ENCODE results near the gene SRCIN1.
"Not testable (repeated sequence)": the region's sequence is repeated elsewhere in the genome, so short reads cannot be mapped to it uniquely, and the experiment has no call there.

Gene SRCIN1

DNA sequence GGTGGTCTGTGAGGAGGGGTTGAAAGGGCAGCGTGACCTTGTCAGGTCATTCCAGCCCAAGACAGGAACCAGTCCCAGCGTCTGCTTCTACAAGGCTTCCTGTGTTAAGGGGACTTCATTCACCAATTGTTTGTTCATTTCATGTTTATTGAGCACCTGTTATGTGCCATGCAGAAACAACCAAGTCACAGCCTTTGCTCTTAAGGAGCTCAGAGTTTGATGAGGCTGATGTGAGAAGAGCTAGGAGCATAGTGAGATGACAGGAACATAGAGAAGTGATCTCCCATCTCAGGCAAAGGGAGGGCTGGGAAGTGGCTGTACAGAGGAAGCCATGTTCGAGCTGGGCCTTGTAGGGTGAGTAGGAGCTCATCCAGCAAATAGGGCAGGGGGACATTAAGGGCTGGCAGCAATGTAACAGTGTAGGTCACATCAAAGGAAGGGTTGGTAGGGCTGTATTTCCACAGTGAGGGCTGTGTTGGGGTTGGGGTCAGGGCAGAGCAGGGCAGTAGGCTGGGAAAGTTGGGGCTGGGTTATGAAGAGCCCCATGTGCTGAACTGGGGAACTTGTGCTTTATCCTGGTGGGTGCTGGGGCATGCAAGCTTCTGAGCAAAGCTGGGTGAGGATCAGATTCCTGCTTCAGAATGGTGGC is 97.7 kb downstream of the SRCIN1 start:
- DNase-seq (ENCODE audit: low spot score) = no peak

DNA sequence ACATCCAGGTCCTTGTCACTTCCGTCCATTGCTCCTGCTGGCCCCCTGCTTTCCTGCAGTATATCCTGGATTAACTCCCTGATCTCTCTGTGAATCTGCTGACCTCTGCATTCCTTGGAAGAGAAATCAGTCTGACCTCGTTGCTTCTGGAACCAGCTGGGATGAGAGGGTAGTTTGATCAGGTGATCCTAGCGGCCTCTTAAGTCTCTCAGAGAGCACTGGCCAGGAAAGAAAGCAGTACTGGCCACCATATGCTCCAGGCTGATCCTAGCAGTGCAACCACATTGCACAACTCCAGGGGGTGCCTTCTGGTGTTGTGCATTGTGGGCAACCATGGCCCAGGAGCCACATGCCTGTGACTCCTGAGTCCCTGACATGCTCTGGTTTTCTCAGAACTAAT is 98.3 kb downstream of the SRCIN1 start:
- no peak for DNase-seq (ENCODE audit: low spot score)

DNA sequence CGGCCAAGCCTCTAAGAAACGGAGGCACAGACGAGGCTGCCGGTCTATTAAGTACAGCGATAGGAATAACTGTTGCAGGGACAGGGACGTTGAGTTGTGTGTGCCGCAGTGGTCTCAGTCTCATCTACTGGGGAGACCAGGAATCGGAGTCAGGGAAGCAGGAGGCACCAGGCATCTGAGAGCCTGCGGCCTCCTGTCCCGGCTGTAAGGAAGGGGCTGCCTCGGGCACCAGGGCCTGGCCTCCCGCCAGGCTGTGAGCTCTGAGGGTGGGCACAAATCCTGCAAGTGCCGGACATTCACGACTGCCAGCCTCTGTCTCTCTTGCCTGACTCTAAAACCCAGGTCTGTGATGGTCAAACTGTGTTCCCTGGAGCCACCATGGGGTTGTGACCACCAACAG is 101.5 kb downstream of the SRCIN1 start:
- DNase-seq (ENCODE audit: low spot score) = no peak

DNA sequence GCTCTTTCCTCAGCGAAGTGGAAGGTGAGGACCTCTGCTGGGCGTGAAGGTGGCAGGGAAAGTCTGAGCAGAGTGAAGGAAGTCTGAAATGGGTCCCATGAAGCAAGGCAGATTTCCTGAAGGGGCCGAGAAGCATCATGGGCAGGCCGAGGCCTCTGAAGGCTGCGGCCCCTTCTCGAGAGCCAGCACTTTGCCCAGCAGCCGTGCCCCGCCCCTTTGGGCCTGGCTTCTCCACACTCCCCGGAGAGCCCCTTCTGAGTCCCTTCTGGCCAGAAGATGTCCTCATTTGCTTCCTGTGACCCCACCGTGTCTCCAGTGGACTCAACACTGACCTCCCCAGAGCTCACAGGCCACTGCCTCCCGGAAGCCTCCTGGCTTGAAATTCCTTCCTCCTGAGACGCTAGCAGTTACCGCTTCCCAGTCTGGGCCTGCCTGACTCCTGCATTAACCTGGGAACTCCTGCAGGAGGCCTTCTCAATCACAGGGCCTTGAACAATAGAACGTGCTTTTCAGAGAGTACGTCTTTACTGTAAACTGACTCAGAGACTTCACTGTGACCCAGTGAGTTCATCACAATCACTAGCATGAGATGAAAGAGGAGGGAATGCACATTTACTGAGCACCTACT is 102.4 kb downstream of the SRCIN1 start:
- not testable (repeated sequence) for DNase-seq (ENCODE audit: low spot score)

DNA sequence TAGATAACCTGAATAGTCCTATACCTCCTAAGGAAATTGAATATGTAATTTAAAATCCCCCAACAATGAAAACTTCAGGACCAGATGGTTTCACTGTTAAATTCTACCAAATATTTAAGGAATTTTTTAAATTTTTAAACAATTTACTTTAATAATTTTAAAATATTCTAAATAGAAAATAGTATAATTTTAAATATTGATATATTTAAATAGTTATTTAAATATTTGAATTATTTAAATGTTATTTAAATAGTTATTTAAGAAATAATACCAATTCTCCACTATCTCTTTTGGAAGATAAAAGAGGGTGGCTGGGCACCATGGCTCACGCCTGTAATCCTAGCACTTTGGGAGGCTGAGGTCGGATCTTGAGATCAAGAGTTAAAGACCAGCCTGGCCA is 104.0 kb downstream of the SRCIN1 start:
- DNase-seq (ENCODE audit: low spot score) = not testable (repeated sequence)

DNA sequence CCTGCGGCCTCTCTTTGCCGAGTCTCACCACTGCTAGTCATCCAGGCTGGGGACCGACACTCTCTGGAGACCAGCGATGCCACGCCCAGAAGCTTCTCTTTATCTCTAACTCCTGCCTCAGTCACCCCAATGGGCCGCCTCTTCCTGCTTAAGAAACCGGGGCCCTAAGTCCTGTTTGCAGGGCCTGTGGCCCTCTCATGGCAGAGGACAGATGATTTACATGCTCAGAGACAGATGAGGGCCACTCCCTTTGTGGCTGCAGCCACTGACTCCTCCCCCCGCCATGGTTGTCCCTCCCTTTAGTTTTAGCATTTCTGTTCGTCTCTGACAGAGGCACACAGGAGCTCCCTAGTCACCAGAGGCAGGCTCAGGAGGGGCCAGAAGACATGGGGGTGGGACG is 106.5 kb downstream of the SRCIN1 start:
- DNase-seq (ENCODE audit: low spot score) = not testable (repeated sequence)

DNA sequence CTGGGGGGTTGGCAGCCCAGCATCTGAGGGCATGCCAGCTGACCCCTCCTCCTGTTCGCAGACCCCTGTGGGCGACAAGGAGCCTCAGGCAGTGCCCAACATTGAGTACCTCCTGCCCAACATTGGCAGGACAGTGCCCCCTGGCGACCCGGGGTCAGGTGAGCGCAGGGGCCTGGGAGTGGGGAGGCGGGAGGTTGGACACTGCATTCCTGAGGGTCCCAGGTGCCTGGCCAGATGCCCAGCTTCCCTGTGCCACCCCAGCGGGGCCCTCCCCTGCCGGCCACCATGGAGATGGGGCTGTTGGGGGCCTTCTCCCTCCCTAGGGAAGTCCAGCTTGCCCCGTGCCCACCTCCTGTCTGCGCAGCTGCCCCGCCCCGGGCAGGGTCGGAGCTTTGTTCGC is 107.4 kb downstream of the SRCIN1 start:
- DNase-seq (ENCODE audit: low spot score) = no peak

DNA sequence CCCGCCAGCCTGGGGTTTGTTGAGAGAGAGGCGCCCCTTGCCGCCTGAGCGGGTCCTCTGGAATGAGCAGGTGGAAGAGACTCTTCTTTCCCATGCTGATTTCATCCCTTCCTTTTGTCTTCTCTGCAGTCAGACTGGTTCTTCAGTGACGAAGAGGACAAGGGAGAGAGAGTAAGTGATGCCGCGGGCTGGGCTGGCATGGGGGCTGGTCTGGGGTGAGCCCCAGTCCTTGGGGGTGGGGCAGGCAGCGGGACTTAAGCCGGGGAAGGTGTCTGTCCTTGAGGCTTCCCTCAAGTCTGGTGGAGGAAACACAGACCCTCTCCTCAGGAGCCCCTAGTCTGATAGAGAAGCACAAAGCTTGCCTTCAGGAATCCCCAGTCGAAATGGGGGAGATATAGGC is 108.1 kb downstream of the SRCIN1 start:
- not testable (repeated sequence) for DNase-seq (ENCODE audit: low spot score)

DNA sequence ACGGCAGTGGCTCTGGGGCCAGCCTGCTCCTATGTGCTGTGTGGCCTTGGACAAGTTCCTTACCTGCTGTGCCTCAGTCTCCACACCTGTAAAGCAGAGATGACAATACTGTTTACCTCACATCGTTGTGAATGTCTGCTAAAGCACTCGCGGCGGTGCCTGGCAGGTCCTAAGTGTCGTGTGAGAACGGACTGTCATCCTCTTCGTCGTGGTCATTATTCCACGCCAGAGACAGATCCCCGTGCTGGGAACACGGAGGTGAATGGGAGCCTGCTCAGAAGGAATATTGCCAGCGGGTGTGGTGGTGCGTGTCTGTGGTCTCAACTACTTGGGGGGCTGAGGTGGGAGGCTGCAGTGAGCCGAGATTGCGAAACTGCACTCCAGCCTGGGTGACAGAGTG is 111.6 kb downstream of the SRCIN1 start:
- DNase-seq (ENCODE audit: low spot score) = not testable (repeated sequence)

DNA sequence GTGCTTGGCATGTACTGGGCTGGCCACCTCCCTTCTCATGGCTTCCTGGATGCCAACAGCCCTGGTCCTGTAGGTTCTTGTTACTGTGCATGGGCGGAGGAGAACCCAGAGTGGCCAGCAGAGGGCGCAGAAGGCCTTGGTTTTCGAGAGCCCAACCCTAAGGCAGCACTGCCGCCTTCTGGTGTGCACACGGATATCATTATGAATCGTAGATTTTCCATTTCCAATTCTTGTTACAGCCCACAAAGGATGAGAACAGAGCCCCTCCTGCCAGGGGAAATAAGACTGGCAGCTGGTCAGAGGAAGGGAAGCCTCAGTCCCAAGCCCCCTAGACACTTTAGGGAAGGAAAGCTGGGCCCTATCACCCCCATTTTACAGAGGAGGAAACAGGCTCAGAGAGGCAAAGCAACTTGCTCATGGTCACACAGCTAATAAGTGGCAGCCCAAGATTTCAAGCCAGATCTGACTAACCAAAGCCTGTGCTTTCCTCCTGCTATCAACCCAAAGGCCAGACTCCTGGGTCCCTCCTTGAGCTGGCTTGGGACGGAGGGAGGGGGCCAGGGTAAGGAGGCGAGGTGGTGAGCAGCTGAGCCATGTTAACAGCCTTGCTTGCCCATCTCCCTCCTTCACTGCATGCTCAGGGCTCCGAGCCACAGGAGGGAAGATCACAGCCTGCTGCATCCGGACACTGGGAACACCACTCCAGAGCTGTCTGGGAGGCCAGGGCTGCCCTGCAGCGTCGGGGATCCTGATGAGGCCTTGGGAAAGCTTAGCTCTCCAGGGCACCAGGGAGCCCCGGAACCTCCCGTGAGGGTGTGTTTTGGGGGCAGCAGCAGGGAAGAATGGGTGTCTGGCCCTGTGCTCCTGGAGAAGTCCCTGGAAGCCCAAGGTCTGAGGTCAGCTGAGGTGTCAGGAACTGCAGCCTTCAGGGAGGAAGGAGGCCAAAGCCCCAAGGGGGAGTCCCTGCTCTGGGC is 113.4 kb downstream of the SRCIN1 start:
- peak; percentile 84 for DNase-seq (ENCODE audit: low spot score)

DNA sequence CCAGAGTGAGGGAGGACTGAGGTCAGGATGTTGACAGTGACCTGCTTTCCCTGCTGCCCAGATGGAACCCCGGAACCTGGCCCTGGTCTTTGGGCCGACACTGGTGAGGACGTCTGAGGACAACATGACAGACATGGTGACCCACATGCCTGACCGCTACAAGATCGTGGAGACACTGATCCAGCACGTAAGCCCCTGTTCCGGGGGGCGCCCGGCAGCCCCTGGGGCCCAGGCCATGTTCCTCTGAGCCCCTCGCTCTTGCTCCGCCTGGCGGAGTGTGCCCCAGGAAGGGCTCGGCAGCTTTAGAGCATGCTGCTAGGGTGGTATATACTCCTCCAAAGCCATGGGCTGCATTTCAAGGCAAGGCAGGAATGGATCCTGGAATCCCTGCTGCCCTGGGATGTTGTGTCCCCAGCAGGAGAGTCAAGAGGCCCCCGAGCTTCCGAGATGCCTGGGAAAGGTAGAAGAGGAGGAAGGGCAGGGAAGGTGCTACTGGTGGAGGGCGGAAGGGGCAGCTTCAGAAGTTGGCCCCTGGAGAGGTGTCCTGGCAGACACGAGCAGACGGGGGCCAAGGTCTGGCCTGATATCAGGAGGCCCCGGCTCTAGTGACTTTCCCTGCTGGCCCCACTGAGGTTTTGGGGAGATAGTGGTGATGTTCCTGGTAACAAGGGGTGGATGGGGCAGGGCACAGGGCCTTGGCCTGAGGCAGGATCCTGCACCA is 114.2 kb downstream of the SRCIN1 start:
- not testable (repeated sequence) for DNase-seq (ENCODE audit: low spot score)

DNA sequence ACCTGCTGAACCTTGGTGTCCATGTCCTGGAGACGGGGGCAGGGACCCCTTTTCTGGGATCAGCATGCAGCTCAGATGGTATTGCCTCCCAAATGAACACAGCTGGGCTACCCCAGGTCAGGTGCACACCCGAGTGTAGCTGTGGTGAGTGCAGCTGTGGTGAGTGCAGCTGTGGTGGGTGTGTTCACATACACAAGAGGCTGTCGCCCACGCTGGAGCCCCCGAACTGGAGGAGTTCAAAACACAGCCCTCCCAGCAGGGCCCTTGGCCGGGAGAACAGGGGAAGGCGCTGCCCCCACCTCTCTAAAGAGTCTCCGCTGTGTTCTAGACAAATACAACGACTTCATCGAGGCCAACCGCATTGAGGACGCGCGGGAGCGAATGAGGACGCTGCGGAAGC is 116.0 kb downstream of the SRCIN1 start:
- DNase-seq (ENCODE audit: low spot score) = not testable (repeated sequence)

DNA sequence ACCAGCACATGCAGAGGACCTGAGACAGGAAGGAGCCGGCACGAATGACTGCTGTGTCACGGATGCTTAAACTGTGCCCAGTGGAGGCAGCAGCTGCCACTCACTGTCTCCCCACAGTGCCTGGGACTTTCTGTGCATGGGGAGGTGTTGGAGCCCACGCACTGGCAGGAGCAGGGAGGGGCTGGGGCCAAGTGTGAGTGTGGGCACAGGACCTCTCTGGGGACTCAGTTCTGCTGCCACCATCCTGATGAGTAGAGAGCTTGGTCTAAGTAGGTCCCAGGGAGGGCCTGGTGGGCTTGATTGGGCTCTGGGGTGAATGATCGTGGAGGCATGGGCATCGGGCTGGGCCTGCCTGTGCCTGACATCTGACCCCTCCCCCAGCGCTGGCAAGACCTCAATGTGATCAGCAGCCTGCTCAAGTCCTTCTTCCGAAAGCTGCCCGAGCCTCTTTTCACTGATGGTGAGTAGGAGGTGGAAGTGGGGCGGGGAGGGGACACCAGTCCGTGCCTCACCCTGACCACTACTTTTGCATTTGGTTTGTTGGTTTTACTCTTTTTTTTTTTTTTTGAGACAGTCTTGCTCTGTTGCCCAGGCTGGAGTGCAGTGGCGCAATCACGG is 120.0 kb downstream of the SRCIN1 start:
- DNase-seq (ENCODE audit: low spot score) = not testable (repeated sequence)

DNA sequence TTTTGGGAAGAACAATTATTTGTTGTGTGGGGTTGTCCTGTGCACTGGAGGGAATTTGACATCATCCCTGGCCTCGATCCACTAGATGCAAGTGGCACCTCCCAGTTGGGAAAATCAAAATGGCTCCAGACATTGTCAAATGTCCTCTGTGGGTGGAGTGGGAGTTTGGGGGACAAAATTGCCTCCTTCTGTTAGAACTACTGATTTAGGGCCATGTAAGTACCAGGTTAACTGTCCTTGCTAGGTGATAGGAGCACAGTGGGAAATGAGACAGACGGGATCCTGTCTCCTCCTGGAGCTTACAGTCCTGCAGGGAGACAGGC is 120.6 kb downstream of the SRCIN1 start:
- no peak for DNase-seq (ENCODE audit: low spot score)

DNA sequence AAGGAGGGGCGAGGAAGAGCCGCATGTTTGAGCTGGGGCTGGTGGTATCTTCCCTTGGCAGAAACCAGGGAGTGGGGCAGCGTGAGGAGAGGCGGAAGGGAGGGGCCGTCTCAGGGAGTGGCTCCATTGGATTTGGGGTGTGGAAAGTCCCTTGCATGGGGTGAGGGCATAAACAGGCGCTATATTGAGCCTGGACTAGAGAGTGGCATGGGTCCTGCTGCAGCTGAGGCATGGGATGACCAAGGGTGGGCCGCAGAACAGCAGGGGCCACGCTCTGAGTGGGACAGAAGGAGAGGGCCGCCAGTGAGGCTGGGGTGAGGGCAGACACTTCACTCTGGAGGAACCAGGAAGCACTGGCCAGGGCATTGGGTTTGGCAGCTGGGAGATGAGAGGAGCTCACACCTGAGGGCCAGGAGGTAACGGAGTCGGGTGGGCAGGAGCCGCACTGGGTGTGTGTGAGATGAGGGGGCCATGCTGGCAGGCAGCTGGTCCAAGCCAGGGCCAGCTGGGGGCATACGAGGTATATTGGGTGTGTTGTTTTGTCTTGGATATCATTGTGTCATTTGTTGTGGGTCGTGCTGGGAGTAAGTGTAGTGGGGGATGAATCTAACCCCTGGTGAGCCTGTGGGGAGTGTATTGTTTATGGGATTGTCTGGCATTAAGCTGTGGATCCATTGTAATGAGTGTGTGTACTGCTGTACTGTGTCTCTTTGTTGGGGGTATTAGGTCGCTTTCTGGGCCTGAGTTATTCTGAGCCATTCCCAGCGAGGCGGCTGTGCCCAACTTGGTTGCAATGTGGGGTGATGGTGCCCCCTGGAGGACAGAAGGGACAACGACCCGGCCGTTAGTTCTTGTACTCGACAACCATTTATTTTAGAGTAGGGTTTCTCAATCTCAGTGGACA is 121.3 kb downstream of the SRCIN1 start:
- DNase-seq (ENCODE audit: low spot score) = peak; percentile 80

DNA sequence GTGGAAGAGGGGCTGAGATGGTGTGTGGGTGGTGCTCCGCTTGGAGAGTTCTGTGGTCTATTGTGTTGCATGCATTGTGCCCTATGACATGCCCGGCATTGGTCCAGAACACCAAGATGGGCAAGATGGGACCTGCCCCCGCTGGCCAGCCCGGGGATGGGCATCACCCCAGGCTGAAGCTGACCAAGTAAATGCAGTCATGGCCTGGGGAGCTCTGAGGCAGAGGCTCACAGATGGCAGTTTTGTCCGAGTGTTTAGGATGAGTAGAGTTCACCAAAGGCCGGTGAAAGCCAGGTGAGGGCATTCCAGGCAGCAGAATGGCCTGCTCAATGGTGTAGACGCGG is 123.1 kb downstream of the SRCIN1 start:
- DNase-seq (ENCODE audit: low spot score) = not testable (repeated sequence)

DNA sequence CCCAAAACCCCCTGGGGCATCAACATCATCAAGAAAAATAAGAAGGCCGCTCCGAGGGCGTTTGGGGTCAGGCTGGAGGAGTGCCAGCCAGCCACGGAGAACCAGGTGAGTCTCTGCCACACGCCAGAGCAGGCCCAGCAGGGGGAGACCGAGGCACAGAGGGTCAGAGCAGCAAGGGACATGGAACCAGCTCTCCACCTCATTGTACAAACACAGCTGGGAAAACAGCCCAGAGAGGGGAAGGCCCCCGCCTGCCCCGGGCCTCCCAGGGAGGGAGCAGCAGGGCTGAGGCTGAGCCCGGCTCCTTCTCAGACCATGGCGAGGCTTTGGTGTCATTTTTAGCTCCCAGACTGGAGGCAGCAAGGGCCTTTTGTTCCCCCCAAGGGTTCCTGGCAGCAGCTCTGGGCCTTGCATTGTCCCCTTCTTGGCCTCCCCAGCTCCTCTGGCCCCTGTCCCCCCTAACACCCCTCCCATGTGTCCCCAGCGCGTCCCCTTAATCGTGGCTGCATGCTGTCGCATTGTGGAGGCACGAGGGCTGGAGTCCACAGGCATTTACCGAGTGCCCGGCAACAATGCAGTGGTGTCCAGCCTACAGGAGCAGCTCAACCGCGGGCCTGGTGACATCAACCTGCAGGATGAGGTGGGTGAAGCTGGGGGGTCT is 123.6 kb downstream of the SRCIN1 start:
- DNase-seq (ENCODE audit: low spot score) = not testable (repeated sequence)

Measured in D341Med (cell line).